SK-N-SH treated with all-trans-retinoic acid at 6 μM for 48 hours (cell line): ENCODE results near the gene ABCC4.
A peak's percentile ranks its signal among the peaks of the same experiment; 100 is the strongest.

ENCODE experiments used
- ATAC-seq: fragments of 200-7000 bp; cut with Tn5 transposase; 3 replicates; pipeline ENCODE4 v1.9.1; 2020; ENCODE audit warnings: mild to moderate bottlenecking, moderate library complexity
- ARNTL ChIP-seq: fragments of 450-650 bp; formaldehyde crosslinking; IDR thresholded peaks from 2 replicates; pipeline ENCODE4 v1.5.0; 2020; ENCODE audit warnings: low read depth, mild to moderate bottlenecking, moderate library complexity, borderline replicate concordance
- BACH2 ChIP-seq: fragments of 250-450 bp; sonication (Bioruptor Pico); IDR thresholded peaks from 2 replicates; pipeline ENCODE4 v1.9.0; 2021; ENCODE audit warnings: mild to moderate bottlenecking, borderline replicate concordance
- ESRRG ChIP-seq: fragments of 250-450 bp; sonication (Bioruptor Pico); IDR thresholded peaks from 2 replicates; pipeline ENCODE4 v1.6.1; 2021; ENCODE audit warnings: mild to moderate bottlenecking
- GLIS3 ChIP-seq: fragments of 250-450 bp; sonication (Bioruptor Pico); IDR thresholded peaks from 2 replicates; pipeline ENCODE4 v1.5.0; 2020; ENCODE audit warnings: mild to moderate bottlenecking, moderate library complexity
- ISL1 ChIP-seq: fragments of 250-450 bp; sonication (Bioruptor Pico); IDR thresholded peaks from 2 replicates; pipeline ENCODE4 v2.1.2; 2022; ENCODE audit warnings: mild to moderate bottlenecking, moderate library complexity
- POU6F1 ChIP-seq: fragments of 250-450 bp; sonication (Bioruptor Pico); IDR thresholded peaks from 2 replicates; pipeline ENCODE4 v1.8.0; 2021; ENCODE audit warnings: low read depth, mild to moderate bottlenecking, moderate library complexity, borderline replicate concordance
- RARB ChIP-seq: fragments of 250-450 bp; sonication (Bioruptor Pico); IDR thresholded peaks from 2 replicates; pipeline ENCODE4 v1.8.0; 2021; ENCODE audit warnings: mild to moderate bottlenecking, moderate library complexity
- SNAI2 ChIP-seq: fragments of 250-450 bp; sonication (Bioruptor Pico); IDR thresholded peaks from 2 replicates; pipeline ENCODE4 v1.5.0; 2020; ENCODE audit warnings: mild to moderate bottlenecking, moderate library complexity
- TCF4 ChIP-seq: fragments of 250-450 bp; sonication (Bioruptor Pico); IDR thresholded peaks from 2 replicates; pipeline ENCODE4 v1.8.0; 2021; ENCODE audit warnings: mild to moderate bottlenecking, moderate library complexity, borderline replicate concordance
- TOX ChIP-seq: fragments of 250-450 bp; sonication (Bioruptor Pico); IDR thresholded peaks from 2 replicates; pipeline ENCODE4 v1.8.0; 2021; ENCODE audit warnings: mild to moderate bottlenecking, moderate library complexity, borderline replicate concordance
- TSHZ2 ChIP-seq: fragments of 250-450 bp; sonication (Bioruptor Pico); IDR thresholded peaks from 2 replicates; pipeline ENCODE4 v1.5.0; 2020; ENCODE audit warnings: mild to moderate bottlenecking, moderate library complexity
- ZC3H10 ChIP-seq: fragments of 250-450 bp; sonication (Bioruptor Pico); IDR thresholded peaks from 2 replicates; pipeline ENCODE4 v1.5.1; 2021; ENCODE audit warnings: mild to moderate bottlenecking, moderate library complexity
- ZFP3 ChIP-seq: fragments of 250-450 bp; sonication (Bioruptor Pico); IDR thresholded peaks from 2 replicates; pipeline ENCODE4 v1.5.0; 2020; ENCODE audit warnings: mild to moderate bottlenecking, moderate library complexity
- ZFP30 ChIP-seq: fragments of 450-650 bp; formaldehyde crosslinking; IDR thresholded peaks from 2 replicates; pipeline ENCODE4 v1.5.0; 2022; ENCODE audit warnings: mild to moderate bottlenecking, moderate library complexity
- ZNF565 ChIP-seq: fragments of 450-650 bp; formaldehyde crosslinking; conservative IDR thresholded peaks from 2 replicates; pipeline ENCODE4 v1.5.0; 2020; ENCODE audit warnings: low read depth, mild to moderate bottlenecking, moderate library complexity
- ZNF70 ChIP-seq: fragments of 450-650 bp; formaldehyde crosslinking; IDR thresholded peaks from 2 replicates; pipeline ENCODE4 v1.5.0; 2020; ENCODE audit warnings: mild to moderate bottlenecking, moderate library complexity
- ZNF8 ChIP-seq: fragments of 450-650 bp; formaldehyde crosslinking; IDR thresholded peaks from 2 replicates; pipeline ENCODE4 v1.5.0; 2020; ENCODE audit warnings: mild to moderate bottlenecking, moderate library complexity
- TF ChIP-seq, protein P1 (sequence below): fragments of 250-450 bp; sonication (Bioruptor Pico); IDR thresholded peaks from 2 replicates; pipeline ENCODE4 v1.5.1; 2021; ENCODE audit warnings: mild to moderate bottlenecking, moderate library complexity
- TF ChIP-seq, protein P2 (sequence below): fragments of 250-450 bp; sonication (Bioruptor Pico); IDR thresholded peaks from 2 replicates; pipeline ENCODE4 v1.5.1; 2020; ENCODE audit warnings: low read depth, mild to moderate bottlenecking, moderate library complexity
- TF ChIP-seq, protein P3 (sequence below): fragments of 250-450 bp; sonication (Bioruptor Pico); IDR thresholded peaks from 2 replicates; pipeline ENCODE4 v1.8.0; 2020; ENCODE audit warnings: mild to moderate bottlenecking, moderate library complexity, borderline replicate concordance

ABCC4 gene

GRCh38 chr13:95256091-95256490, 45.2 kb downstream of the ABCC4 start:
- ATAC-seq, result peak; percentile 98
- TF ChIP-seq, protein P1, sequence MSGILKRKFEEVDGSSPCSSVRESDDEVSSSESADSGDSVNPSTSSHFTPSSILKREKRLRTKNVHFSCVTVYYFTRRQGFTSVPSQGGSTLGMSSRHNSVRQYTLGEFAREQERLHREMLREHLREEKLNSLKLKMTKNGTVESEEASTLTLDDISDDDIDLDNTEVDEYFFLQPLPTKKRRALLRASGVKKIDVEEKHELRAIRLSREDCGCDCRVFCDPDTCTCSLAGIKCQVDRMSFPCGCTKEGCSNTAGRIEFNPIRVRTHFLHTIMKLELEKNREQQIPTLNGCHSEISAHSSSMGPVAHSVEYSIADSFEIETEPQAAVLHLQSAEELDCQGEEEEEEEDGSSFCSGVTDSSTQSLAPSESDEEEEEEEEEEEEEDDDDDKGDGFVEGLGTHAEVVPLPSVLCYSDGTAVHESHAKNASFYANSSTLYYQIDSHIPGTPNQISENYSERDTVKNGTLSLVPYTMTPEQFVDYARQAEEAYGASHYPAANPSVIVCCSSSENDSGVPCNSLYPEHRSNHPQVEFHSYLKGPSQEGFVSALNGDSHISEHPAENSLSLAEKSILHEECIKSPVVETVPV (CRISPR knock-in tag), result no peak
- peak; percentile 59 for TF ChIP-seq ISL1 (CRISPR knock-in tag)
- TF ChIP-seq ZNF8 (CRISPR knock-in tag), result no peak

- ATAC-seq, result no peak
- TF ChIP-seq ARNTL (CRISPR knock-in tag), result no peak
- no peak for TF ChIP-seq ZNF8 (CRISPR knock-in tag)
- TF ChIP-seq, protein P2, sequence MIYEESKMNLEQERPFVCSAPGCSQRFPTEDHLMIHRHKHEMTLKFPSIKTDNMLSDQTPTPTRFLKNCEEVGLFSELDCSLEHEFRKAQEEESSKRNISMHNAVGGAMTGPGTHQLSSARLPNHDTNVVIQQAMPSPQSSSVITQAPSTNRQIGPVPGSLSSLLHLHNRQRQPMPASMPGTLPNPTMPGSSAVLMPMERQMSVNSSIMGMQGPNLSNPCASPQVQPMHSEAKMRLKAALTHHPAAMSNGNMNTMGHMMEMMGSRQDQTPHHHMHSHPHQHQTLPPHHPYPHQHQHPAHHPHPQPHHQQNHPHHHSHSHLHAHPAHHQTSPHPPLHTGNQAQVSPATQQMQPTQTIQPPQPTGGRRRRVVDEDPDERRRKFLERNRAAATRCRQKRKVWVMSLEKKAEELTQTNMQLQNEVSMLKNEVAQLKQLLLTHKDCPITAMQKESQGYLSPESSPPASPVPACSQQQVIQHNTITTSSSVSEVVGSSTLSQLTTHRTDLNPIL, result no peak
- no peak for TF ChIP-seq TSHZ2 (CRISPR knock-in tag)
- TF ChIP-seq TOX (CRISPR knock-in tag), result no peak
- TF ChIP-seq, protein P1 (CRISPR knock-in tag), result no peak
- TF ChIP-seq SNAI2, result no peak
- no peak for TF ChIP-seq POU6F1 (CRISPR knock-in tag)
- TF ChIP-seq, protein P3, sequence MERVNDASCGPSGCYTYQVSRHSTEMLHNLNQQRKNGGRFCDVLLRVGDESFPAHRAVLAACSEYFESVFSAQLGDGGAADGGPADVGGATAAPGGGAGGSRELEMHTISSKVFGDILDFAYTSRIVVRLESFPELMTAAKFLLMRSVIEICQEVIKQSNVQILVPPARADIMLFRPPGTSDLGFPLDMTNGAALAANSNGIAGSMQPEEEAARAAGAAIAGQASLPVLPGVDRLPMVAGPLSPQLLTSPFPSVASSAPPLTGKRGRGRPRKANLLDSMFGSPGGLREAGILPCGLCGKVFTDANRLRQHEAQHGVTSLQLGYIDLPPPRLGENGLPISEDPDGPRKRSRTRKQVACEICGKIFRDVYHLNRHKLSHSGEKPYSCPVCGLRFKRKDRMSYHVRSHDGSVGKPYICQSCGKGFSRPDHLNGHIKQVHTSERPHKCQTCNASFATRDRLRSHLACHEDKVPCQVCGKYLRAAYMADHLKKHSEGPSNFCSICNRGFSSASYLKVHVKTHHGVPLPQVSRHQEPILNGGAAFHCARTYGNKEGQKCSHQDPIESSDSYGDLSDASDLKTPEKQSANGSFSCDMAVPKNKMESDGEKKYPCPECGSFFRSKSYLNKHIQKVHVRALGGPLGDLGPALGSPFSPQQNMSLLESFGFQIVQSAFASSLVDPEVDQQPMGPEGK (CRISPR knock-in tag), result no peak
- TF ChIP-seq ZFP30 (CRISPR knock-in tag), result no peak
- no peak for TF ChIP-seq ESRRG (CRISPR knock-in tag)
- no peak for TF ChIP-seq BACH2 (CRISPR knock-in tag)
- no peak for TF ChIP-seq ISL1 (CRISPR knock-in tag)
- TF ChIP-seq RARB (CRISPR knock-in tag), result no peak
- no peak for TF ChIP-seq ZNF565
- no peak for TF ChIP-seq TCF4 (CRISPR knock-in tag)
These were observed 46.0 kb downstream of the ABCC4 start for GRCh38 chr13:95255072-95255732.

- ATAC-seq, result no peak
- TF ChIP-seq ZFP3 (CRISPR knock-in tag) (no peak), ZC3H10 (CRISPR knock-in tag) (no peak), ZNF565 (no peak), ZNF8 (CRISPR knock-in tag) (no peak), RARB (CRISPR knock-in tag) (no peak), GLIS3 (CRISPR knock-in tag) (no peak), ZFP30 (CRISPR knock-in tag) (no peak), TCF4 (CRISPR knock-in tag) (no peak), TSHZ2 (CRISPR knock-in tag) (no peak), BACH2 (CRISPR knock-in tag) (no peak), SNAI2 (no peak), ZNF70 (CRISPR knock-in tag) (no peak)
- TF ChIP-seq, protein P1 (CRISPR knock-in tag), result no peak
These were observed 46.9 kb downstream of the ABCC4 start for GRCh38 chr13:95254339-95254738.
